Adrenal gland (tissue), 12 donors: Measurements from ENCODE around the gene FHIT. TPM values are rescaled to one million over a fixed set of nuclear protein-coding genes. Genes with fewer than 3 reads are reported as not detected.
A peak's percentile ranks its signal among the peaks of the same experiment; 100 is the strongest.

Experiments used
- DNase-seq, 7 donors: peaks; one replicate each; pipeline ENCODE4 v3.0.0-alpha.2; 2019 to 2020
- H3K27ac ChIP-seq, 5 donors: fragments of 200-600 bp; sonication (generic) in 4 of 5; 1 replicate in 3 of 5; 2 replicates in 2 of 5; pipeline versions ENCODE4 v1.5.1 to v1.8.0; 2016 to 2020; ENCODE audit warnings: mild to moderate bottlenecking in 1 of 5
- H3K27me3 ChIP-seq: fragments of 200-600 bp; 2 replicates; pipeline ENCODE4 v1.8.0; 2021
- H3K36me3 ChIP-seq, 2 donors: fragments of 200-600 bp; replicated peaks in 1 of 2; 1 replicate in 1 of 2; 2 replicates in 1 of 2; pipeline versions ENCODE4 v1.5.1 to v1.8.0; 2018 to 2022
- H3K4me1 ChIP-seq, 2 donors: fragments of 200-600 bp; replicated peaks in 1 of 2; 1 replicate in 1 of 2; 2 replicates in 1 of 2; pipeline versions ENCODE4 v1.5.1 to v1.8.0; 2018 to 2021
- H3K4me3 ChIP-seq, 4 donors: fragments of 200-600 bp; sonication (generic) in 3 of 4; one replicate each; pipeline ENCODE4 v1.5.1; 2016 to 2018
- H3K9me3 ChIP-seq, 3 donors: fragments of 200-600 bp; sonication (generic) in 1 of 3; replicated peaks in 1 of 3; 1 replicate in 2 of 3; 2 replicates in 1 of 3; pipeline versions ENCODE4 v1.5.1 to v1.8.0; 2016 to 2021
- CTCF ChIP-seq, 6 experiments: fragments of 450-650 bp in 4 of 6; fragments of 200-600 bp in 2 of 6; sonication (generic) in 1 of 6; IDR thresholded peaks; 1 replicate in 5 of 6; 2 replicates in 1 of 6; pipeline versions ENCODE4 v1.5.1 to v1.8.0; 2016 to 2021; ENCODE audit warnings: antibody characterized with exemption in 6 of 6, mild to moderate bottlenecking in 2 of 6, moderate library complexity in 1 of 6
- POLR2A ChIP-seq, 2 donors: fragments of 450-650 bp; IDR thresholded peaks; one replicate each; pipeline ENCODE4 v1.6.1; 2017; ENCODE audit warnings: antibody characterized with exemption in 2 of 2, mild to moderate bottlenecking in 2 of 2, moderate library complexity in 1 of 2
- WGBS, 4 donors: extraction: QIAGEN DNeasy Blood & Tissue Kit in 2 of 4; methylation state at CpG; one replicate each; pipeline versions ENCODE4 v1.1.5 to v1.1.7; 2013 to 2017; 5-methylcytosine and 5-hydroxymethylcytosine counted together
- intact Hi-C, 2 donors: fragments of 100-400 bp; cut with DNase I; formaldehyde crosslinking; loops; one replicate each; pipeline versions ENCODE4 v1.14.1 to v1.15.0; 2022 to 2023
- polyA plus RNA-seq, 3 donors: library from polyadenylated mRNA; stranded (reverse); fragments of 200-250 nt in 2 of 3; fragments of 350-450 nt in 1 of 3; fragmentation: Illumina TruSeq in 1 of 3; extraction: RNeasy Lipid Tissue Mini Kit (QIAGEN cat#74804) in 1 of 3; gene quantifications; one replicate each; pipeline ENCODE4 v1.2.3, GENCODE V29; 2013 to 2014
- total RNA-seq, 9 donors: library from RNA; depleted of rRNA in 4 of 9; stranded (reverse); fragments of >200 nt in 4 of 9; fragments of 120-200 nt in 1 of 9; fragmentation: NEBNext Ultra II Directional in 1 of 9; extraction: Animal tissue kit (Norgen Biotek cat#: 25700) in 1 of 9; gene quantifications; one replicate each; pipeline versions ENCODE4 v1.1.0 to v1.2.4, GENCODE V29; 2013 to 2023
- donor health status: healthy with polysubstance abuse.
- donor health status: Bipolar disorder and iron deficiency.
- donor health status: DM: yes; HTN: yes; CAD: no.
- donor health status: DM: no; HTN: no; CAD: no.
- donor health status: DM: no; HTN: no; CAD: no.
- donor health status: DM: yes; HTN: yes; CAD: no.

The FHIT gene
- total and polyA plus RNA-seq, 12 donors, result 14.1 to 43.9 (median 28.8) TPM

- intact Hi-C loops, result no loop called here
- no peak for TF ChIP-seq CTCF (IDR thresholded peaks at IDR 0.05)
- Histone ChIP-seq H3K4me3 (no peak overlapping the region), H3K27me3 (no peaks in the 10 kb centered on the region), H3K27ac (no peak overlapping the region), H3K9me3 (no peaks in the 10 kb centered on the region), H3K4me1 (no peaks in the 10 kb centered on the region), H3K36me3 (no peaks in the 10 kb centered on the region)
- WGBS, 4 donors, result 68 to 81% (median 79%) methylated on average over 4 of the region's 4 CpGs
- no peak for DNase-seq
Observed at GRCh38 chr3:59865351-59865750, 1385.9 kb downstream of the FHIT start.

GRCh38 chr3:59862686-59863085 lies 1388.6 kb downstream of the FHIT start:
- H3K36me3 ChIP-seq, result no peaks in the 10 kb centered on the region
- TF ChIP-seq CTCF (IDR thresholded peaks at IDR 0.05) (no peak), POLR2A (IDR thresholded peaks at IDR 0.05) (no peak)
- no peaks in the 10 kb centered on the region for H3K27me3 ChIP-seq
- no peaks in the 10 kb centered on the region for H3K4me1 ChIP-seq
- H3K27ac ChIP-seq, result no peak overlapping the region
- H3K9me3 ChIP-seq, result no peaks in the 10 kb centered on the region
- WGBS, 4 donors, result 75 to 85% (median 78%) methylated on average over 6 of the region's 6 CpGs
- no peak overlapping the region for H3K4me3 ChIP-seq
- no peak for DNase-seq
- intact Hi-C loops, result no loop called here

- intact Hi-C loops, result loop anchor here (5.0 kb wide), 1 partner anchor 280 kb away; no protein-coding TSS in a partner anchor
- TF ChIP-seq CTCF (IDR thresholded peaks at IDR 0.05) (peak; percentile 81 to 93 (median 90)), POLR2A (IDR thresholded peaks at IDR 0.05) (no peak)
- no peak overlapping the region for H3K4me3 ChIP-seq
Observed at GRCh38 chr3:59857589-59858346, 1393.5 kb downstream of the FHIT start.

GRCh38 chr3:59856934-59857460 lies 1394.3 kb downstream of the FHIT start:
- DNase-seq, result no peak
- Histone ChIP-seq H3K27me3 (no peaks in the 10 kb centered on the region), H3K4me1 (no peaks in the 10 kb centered on the region), H3K9me3 (no peaks in the 10 kb centered on the region), H3K4me3 (no peak overlapping the region), H3K36me3 (no peaks in the 10 kb centered on the region), H3K27ac (no peak overlapping the region)
- TF ChIP-seq CTCF (IDR thresholded peaks at IDR 0.05) (no peak), POLR2A (IDR thresholded peaks at IDR 0.05) (no peak)
- WGBS, 4 donors, result 62 to 79% (median 72%) methylated on average over 7 of the region's 7 CpGs
- intact Hi-C loops, result loop anchor here (5.0 kb wide), 1 partner anchor 280 kb away; no protein-coding TSS in a partner anchor

More at GRCh38 chr3:59857589-59858346, 1393.5 kb downstream of the FHIT start:
- WGBS, 4 donors, result 25 to 29% (median 27%) methylated on average over 7 of the region's 7 CpGs
- peak; percentile 62 to 93 (median 84) for DNase-seq
- H3K27me3 ChIP-seq, result no peaks in the 10 kb centered on the region
- H3K36me3 ChIP-seq, result no peaks in the 10 kb centered on the region
- H3K27ac ChIP-seq, result no peak overlapping the region
- no peaks in the 10 kb centered on the region for H3K4me1 ChIP-seq
- H3K9me3 ChIP-seq, result no peaks in the 10 kb centered on the region
